Measurements from ENCODE around the gene BEST3. TPM values are rescaled to one million over a fixed set of nuclear protein-coding genes. Genes with fewer than 3 reads are reported as not detected.

The BEST3 gene
- 0.19 TPM in 1 of 2 replicates, not detected in the other for total RNA-seq

DNA sequence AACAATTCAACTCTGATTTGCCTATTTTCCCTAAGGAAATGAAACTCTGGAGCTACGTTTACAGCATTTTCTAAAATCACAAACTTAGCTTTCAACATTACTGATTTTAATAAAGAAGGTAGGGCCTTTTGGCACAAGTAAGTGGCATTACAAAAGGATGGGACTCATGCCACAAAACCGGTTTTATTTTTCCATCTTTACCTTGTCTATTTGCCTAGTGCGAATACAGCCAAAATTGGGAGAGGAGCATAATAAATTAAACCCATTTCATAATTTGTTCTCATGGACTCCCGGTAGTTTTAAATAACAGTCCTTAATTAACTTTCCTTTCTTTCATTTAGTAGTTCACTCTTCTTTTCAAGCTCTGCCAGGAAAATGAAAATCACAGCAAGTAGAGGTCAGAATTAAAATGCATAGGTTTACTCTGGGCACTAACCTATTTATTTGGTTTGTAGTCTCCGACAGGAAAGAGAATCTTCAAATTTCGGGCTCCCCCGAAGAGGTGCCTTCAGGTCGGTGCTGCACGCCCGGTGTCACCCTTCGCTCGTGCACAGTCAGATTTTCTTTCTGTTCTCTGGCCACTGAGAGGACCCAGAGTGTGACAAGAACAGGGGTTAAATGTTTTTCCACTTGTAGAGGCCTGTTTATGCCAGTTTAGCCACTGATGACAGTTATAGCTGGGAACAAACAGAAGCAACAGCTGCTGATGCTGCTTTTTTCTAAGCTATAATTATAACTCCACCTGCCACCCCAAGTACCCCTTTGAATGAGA is at the start of gene BEST3:
BEST3 (minus strand) TSS at position 535 of the 772 bp plus-strand sequence. CDS start 1,505 bp downstream, outside the sequence.

DNA sequence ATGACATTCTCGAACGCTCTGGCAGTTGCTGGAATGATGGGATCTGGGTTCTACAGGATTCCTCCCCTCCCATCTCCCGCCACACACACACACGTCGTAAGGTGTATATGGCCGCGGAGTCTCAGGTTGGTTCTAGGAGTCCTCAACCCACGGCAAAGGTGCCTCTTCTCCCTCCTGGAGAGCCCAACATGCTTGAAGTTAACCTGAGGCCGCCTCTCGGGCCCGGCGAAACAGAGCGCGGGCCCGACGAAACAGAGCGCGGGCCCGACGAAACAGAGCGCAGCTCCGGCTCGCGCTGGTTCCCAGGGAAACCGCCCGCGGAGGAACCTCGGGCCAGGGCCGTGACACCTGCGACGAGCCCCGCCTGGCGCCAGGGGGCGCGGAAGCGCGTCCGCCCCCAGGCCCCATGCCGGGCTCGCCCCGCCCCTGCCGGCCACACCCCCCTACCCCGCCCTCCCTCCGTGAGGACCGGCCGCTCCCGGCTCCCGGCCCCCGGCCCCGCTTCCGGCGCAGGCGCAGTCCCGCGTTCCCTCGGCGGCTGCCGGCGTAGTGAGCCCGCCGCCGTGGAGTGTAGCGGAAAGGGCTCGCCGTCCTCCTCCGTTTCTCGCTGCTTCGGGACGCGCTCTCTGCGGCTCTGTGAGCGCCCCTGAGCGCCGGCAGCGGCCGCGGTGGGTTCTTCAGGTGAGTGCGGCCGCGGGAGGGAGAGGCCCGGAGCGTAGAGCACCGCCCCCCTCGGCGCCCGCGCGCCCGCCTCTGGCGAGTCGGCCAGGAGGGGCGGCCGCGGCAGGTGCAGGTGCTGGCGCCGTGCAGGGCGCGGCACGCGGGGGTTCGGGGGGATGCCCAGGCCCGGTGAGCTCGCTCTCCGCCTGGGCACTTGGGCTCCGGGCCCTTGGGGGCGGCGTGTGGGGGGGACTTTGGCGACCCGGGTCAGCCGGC is 39.5 kb upstream of the BEST3 start, which contains the start of gene RAB3IP:
RAB3IP (plus strand) TSS at position 510 of the 936 bp plus-strand sequence. CDS start 16,549 bp downstream, outside the sequence.

DNA sequence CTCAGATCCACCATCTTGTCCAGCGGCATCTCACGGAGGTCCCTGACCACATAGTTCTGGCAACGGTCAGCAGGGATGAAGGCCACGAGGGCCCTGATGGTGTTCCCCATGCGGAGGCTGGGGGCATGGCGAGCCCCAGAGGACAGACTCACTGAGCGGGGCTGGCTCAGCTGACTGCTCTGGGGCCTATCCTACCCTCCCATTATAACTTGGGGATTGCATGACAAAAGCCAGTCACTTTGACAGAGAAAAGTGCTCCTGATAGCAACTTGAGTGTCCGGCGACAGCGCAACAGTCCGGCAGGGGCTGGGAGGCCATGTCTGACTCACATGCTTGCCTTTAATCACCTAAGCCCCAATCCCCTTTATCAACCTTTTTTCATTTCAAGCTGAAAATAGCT is 88.4 kb downstream of the BEST3 start, which contains the start of gene LRRC10:
LRRC10 (minus strand) TSS at position 179 of the 400 bp plus-strand sequence; CDS start at position 110, 69 bp downstream.

Other genes with a start within 250 kb of the BEST3 start
- 7.4 and 19.9 TPM in 2 replicates for gene FRS2, start 228.9 kb downstream of the BEST3 start, total RNA-seq
- 149 and 263 TPM in 2 replicates for gene CCT2, start 113.8 kb downstream of the BEST3 start, total RNA-seq
- not detected in 2 replicates for gene LRRC10, start 88.4 kb downstream of the BEST3 start, total RNA-seq
- 2.8 and 18.8 TPM in 2 replicates for gene RAB3IP, start 39.6 kb upstream of the BEST3 start, total RNA-seq
- gene MYRFL, start 125.9 kb upstream of the BEST3 start, total RNA-seq, result not detected in 2 replicates